HG02884 (cell line): ENCODE results near the gene BTBD2.

Source experiments
- ATAC-seq: cut with Tn5 transposase; IDR thresholded peaks from one replicate; pipeline ENCODE4 v1.9.1; 2021; ENCODE audit warnings: mild to moderate bottlenecking, moderate library complexity; ENCODE audit not compliant: unreplicated experiment

The BTBD2 gene

GRCh38 chr19:2050991-2051772 is 35.7 kb upstream of the BTBD2 start, which contains the start of gene MKNK2:
TSS of gene MKNK2 (minus strand) at chr19:2051244. CDS start at chr19:2050851, 393 bp downstream.
- ATAC-seq = peak; percentile 43

- ATAC-seq = no peak
These were observed 35.0 kb upstream of the BTBD2 start for GRCh38 chr19:2050349-2050990.

- no peak for ATAC-seq
These were observed 34.3 kb upstream of the BTBD2 start for GRCh38 chr19:2049741-2050348.

GRCh38 chr19:2048959-2049740 is 33.6 kb upstream of the BTBD2 start:
- no peak for ATAC-seq

GRCh38 chr19:2048104-2048958 is 32.8 kb upstream of the BTBD2 start:
- ATAC-seq = no peak

- ATAC-seq = no peak
These were observed 32.1 kb upstream of the BTBD2 start for GRCh38 chr19:2047449-2048103.

- no peak for ATAC-seq
These were observed 31.5 kb upstream of the BTBD2 start for GRCh38 chr19:2047076-2047448.

- no peak for ATAC-seq
These were observed 30.8 kb upstream of the BTBD2 start for GRCh38 chr19:2046046-2046907.

GRCh38 chr19:2045501-2046045 is 30.1 kb upstream of the BTBD2 start:
- ATAC-seq = no peak

GRCh38 chr19:2044709-2045500 is 29.4 kb upstream of the BTBD2 start:
- ATAC-seq = no peak

- ATAC-seq = no peak
These were observed 28.6 kb upstream of the BTBD2 start for GRCh38 chr19:2043961-2044708.

GRCh38 chr19:2043251-2043641 is 27.7 kb upstream of the BTBD2 start:
- no peak for ATAC-seq

- ATAC-seq = no peak
These were observed 27.2 kb upstream of the BTBD2 start for GRCh38 chr19:2042485-2043250.

- peak; percentile 61 for ATAC-seq
These were observed 26.4 kb upstream of the BTBD2 start for GRCh38 chr19:2041683-2042484.

- no peak for ATAC-seq
These were observed 25.8 kb upstream of the BTBD2 start for GRCh38 chr19:2041433-2041682.
